ENCODE data around the gene SH2B2.

Gene SH2B2

GRCh38 chr7:102251531-102252365 lies 34.9 kb upstream of the SH2B2 start:
- no peak overlapping the region for H3K27ac ChIP-seq
- TF ChIP-seq CTCF (conservative IDR thresholded peaks at IDR 0.05): no peak
- TF ChIP-seq ZFX (IDR thresholded peaks at IDR 0.05): no peak

GRCh38 chr7:102252366-102252982 lies 34.2 kb upstream of the SH2B2 start:
- no peak overlapping the region for H3K27ac ChIP-seq
- TF ChIP-seq ZFX (IDR thresholded peaks at IDR 0.05) (no peak), CTCF (conservative IDR thresholded peaks at IDR 0.05) (no peak)

GRCh38 chr7:102253066-102253972 lies 33.3 kb upstream of the SH2B2 start:
- no peak overlapping the region for H3K27ac ChIP-seq
- TF ChIP-seq ZFX (IDR thresholded peaks at IDR 0.05) (no peak), CTCF (conservative IDR thresholded peaks at IDR 0.05) (no peak)

DNA sequence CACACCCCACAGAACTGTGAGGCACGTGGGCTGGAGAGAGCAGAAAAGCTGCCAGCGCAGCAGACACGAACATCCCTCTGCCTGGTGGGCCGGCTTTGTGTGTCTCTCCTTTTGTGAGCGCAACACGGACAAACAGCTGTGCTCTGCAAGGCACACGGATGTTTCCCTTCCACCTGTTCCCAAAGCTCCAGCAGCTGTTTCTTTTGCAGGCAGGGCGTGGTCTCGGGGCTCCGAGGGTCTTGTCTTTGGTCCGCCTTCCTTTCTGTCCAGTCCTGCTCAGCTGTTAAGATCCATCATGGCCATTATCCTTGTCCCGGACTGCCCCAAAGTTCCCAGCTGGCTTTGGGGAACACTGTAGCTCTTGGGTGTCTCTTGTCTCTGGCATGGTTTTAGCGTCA lies 32.7 kb upstream of the SH2B2 start:
- no peak for TF ChIP-seq ZFX (IDR thresholded peaks at IDR 0.05)
- TF ChIP-seq CTCF (conservative IDR thresholded peaks at IDR 0.05): no peak
- no peak overlapping the region for H3K27ac ChIP-seq

- no peak for TF ChIP-seq ZFX (IDR thresholded peaks at IDR 0.05)
- no peak for TF ChIP-seq CTCF (conservative IDR thresholded peaks at IDR 0.05)
- H3K27ac ChIP-seq: no peak overlapping the region
Measured at GRCh38 chr7:102254521-102254920, 32.1 kb upstream of the SH2B2 start.

DNA sequence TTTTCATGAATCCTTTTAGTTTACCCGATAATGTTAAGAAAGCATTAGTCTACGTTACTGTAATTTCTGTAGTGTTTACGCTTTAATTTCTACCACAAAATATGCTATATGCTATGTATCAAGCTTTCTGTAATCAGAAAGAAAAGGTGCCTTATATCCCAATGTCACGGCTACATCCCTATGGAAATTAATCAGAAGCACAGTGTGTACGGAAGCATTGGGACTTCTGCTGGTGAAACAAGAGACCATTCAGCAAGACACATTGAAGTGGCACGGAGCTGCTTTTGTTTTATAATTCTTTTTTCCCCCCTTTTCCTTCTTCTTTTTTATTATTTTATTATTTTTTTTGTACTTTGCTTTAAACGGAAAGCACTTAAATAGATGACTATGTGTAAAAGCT lies 31.2 kb upstream of the SH2B2 start:
- no peak overlapping the region for H3K27ac ChIP-seq
- no peak for TF ChIP-seq ZFX (IDR thresholded peaks at IDR 0.05)
- no peak for TF ChIP-seq CTCF (conservative IDR thresholded peaks at IDR 0.05)

Data from C4-2B (cell line).